Osteocyte (in vitro differentiated cells): ENCODE data around the gene TTLL5. TPM values are rescaled to one million over a fixed set of nuclear protein-coding genes. Genes with fewer than 3 reads are reported as not detected.
A peak's percentile ranks its signal among the peaks of the same experiment; 100 is the strongest.

Source experiments
- DNase-seq: peaks from one replicate; pipeline ENCODE4 v3.0.0; 2021; ENCODE audit warnings: mixed read lengths; ENCODE audit not compliant: unreplicated experiment; ENCODE audit errors: extremely low spot score
- H3K27ac Mint-ChIP-seq: one replicate; pipeline ENCODE4 v1.8.0; 2021; ENCODE audit warnings: mild to moderate bottlenecking, mixed read lengths; ENCODE audit not compliant: unreplicated experiment
- H3K27me3 Mint-ChIP-seq: one replicate; pipeline ENCODE4 v1.8.0; 2021; ENCODE audit warnings: mixed read lengths; ENCODE audit not compliant: unreplicated experiment
- H3K36me3 Mint-ChIP-seq: one replicate; pipeline ENCODE4 v1.8.0; 2021; ENCODE audit warnings: mixed read lengths; ENCODE audit not compliant: unreplicated experiment
- H3K4me1 Mint-ChIP-seq: one replicate; pipeline ENCODE4 v1.8.0; 2021; ENCODE audit warnings: mixed read lengths; ENCODE audit not compliant: unreplicated experiment
- H3K4me3 Mint-ChIP-seq: one replicate; pipeline ENCODE4 v1.8.0; 2021; ENCODE audit warnings: mild to moderate bottlenecking, moderate library complexity, mixed read lengths; ENCODE audit not compliant: unreplicated experiment
- H3K9me3 Mint-ChIP-seq: one replicate; pipeline ENCODE4 v1.8.0; 2021; ENCODE audit warnings: mixed read lengths; ENCODE audit not compliant: unreplicated experiment
- total RNA-seq: library from RNA; stranded (reverse); gene quantifications from 2 replicates; pipeline ENCODE4 v1.2.1, GENCODE V29; 2021
- TF ChIP-seq, protein P1 (sequence below): fragments of 200-600 bp; sonication (generic); IDR thresholded peaks from 2 replicates; pipeline ENCODE4 v1.5.0; 2021; ENCODE audit warnings: antibody characterized with exemption, mild to moderate bottlenecking, moderate library complexity

TTLL5 gene
- total RNA-seq, 1 donor from 2014 or later, result 37.3 TPM

DNA sequence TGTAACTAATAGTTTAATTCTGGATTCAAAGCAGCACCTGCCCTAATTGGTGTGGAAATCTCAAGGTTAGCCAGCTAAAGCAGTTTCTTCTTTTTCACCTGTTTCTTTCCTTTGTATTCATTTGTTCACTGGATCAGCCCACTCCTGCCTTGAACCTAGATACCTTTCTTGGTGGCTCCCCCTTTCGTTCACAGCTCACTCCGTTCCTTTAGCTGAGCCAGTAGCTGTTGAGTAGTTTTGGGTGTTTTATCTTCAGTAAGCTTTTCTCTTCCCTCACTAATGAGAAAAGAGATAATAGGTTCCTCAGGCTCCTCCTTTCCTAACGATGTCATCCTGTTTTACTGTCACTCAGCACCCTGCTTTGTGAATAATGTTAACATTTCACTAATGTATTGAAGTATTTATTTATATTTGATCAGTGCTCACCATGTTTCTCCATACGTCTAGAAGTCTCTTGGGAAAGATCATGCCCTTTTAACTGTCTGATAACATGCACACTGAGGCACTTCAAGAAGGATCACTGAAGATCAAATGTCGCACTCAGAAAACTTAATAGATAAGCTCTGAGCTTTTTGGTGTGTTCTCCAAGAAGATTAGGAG is 199.6 kb downstream of the TTLL5 start:
- peaks cover 44% of the 10 kb centered on the region for H3K4me1 Mint-ChIP-seq
- H3K27me3 Mint-ChIP-seq, result no peaks in the 10 kb centered on the region
- H3K9me3 Mint-ChIP-seq, result no peaks in the 10 kb centered on the region
- TF ChIP-seq, protein P1, sequence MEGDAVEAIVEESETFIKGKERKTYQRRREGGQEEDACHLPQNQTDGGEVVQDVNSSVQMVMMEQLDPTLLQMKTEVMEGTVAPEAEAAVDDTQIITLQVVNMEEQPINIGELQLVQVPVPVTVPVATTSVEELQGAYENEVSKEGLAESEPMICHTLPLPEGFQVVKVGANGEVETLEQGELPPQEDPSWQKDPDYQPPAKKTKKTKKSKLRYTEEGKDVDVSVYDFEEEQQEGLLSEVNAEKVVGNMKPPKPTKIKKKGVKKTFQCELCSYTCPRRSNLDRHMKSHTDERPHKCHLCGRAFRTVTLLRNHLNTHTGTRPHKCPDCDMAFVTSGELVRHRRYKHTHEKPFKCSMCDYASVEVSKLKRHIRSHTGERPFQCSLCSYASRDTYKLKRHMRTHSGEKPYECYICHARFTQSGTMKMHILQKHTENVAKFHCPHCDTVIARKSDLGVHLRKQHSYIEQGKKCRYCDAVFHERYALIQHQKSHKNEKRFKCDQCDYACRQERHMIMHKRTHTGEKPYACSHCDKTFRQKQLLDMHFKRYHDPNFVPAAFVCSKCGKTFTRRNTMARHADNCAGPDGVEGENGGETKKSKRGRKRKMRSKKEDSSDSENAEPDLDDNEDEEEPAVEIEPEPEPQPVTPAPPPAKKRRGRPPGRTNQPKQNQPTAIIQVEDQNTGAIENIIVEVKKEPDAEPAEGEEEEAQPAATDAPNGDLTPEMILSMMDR, result no peak
- H3K4me3 Mint-ChIP-seq, result no peak overlapping the region
- peaks cover 4% of the 10 kb centered on the region for H3K36me3 Mint-ChIP-seq
- H3K27ac Mint-ChIP-seq, result no peak overlapping the region
- no peak for DNase-seq

DNA sequence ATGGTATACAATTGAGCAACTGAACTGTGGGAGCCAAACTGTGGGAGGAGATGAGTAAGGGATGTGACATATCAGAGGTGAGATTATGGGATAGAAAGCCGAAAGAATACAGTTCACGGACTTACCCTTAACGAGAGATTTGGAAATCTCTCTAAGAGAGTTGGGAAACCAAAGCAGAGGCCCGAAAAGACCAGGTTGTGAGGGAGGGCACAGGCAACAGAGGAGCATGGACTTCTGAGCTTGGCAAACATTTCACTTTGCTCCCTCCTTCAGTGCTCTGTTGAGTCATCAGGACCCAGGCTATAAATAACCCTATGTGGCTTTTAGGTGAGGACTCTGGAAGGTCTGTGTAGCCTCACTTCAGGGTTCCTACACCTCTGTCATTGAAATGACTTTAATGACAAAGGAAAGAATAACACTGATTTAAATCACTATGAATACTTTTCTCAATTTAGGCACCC is 200.1 kb downstream of the TTLL5 start:
- H3K36me3 Mint-ChIP-seq, result peaks cover 2% of the 10 kb centered on the region
- H3K9me3 Mint-ChIP-seq, result no peaks in the 10 kb centered on the region
- H3K4me3 Mint-ChIP-seq, result no peak overlapping the region
- no peak overlapping the region for H3K27ac Mint-ChIP-seq
- H3K27me3 Mint-ChIP-seq, result no peaks in the 10 kb centered on the region
- TF ChIP-seq, protein P1, result no peak
- H3K4me1 Mint-ChIP-seq, result peaks cover 49% of the 10 kb centered on the region
- DNase-seq, result no peak

DNA sequence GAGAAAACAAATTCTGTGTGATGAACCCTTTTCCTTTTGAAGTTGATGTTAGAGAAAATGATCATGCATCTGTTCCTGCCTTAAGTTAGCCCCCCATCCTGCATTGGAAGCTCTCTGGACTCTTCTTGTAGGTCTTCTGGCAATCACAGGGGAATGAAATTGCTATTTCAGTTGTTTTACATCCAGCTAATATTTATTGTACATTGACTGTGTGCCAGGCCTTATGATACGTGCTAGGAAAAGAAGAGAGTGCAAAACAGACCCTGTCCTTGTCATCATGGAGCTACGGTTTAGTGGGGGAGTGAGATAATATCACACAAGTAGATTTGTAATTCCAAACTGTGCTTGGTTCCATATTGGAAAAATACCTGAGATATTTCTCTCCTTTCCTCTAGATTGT is 202.2 kb downstream of the TTLL5 start:
- no peak for DNase-seq
- TF ChIP-seq, protein P1, result no peak
- H3K27me3 Mint-ChIP-seq, result no peaks in the 10 kb centered on the region
- H3K27ac Mint-ChIP-seq, result no peak overlapping the region
- H3K9me3 Mint-ChIP-seq, result no peaks in the 10 kb centered on the region
- H3K36me3 Mint-ChIP-seq, result peaks cover 2% of the 10 kb centered on the region
- peaks cover 69% of the 10 kb centered on the region for H3K4me1 Mint-ChIP-seq
- H3K4me3 Mint-ChIP-seq, result no peak overlapping the region

DNA sequence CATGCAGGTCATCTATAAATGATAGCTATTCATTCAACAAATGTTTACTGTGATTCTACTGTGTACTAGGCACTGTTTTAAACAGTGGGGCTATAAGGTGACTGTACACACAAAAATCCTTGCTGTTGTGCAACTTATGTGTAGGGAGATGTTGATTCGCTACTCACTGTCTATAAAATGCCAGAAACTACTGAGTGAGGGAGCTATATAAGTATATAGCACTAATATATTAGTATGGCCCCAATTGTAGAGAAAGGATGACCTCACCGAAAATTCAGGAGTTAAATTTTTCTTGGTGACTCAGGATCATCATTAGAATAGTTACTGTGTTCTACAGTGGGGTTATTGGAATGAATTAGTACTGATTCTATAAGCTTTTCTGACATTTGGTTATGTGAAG is 203.3 kb downstream of the TTLL5 start:
- H3K4me1 Mint-ChIP-seq, result peaks cover 76% of the 10 kb centered on the region
- H3K4me3 Mint-ChIP-seq, result no peak overlapping the region
- H3K27ac Mint-ChIP-seq, result peak overlapping the region; percentile 13
- H3K36me3 Mint-ChIP-seq, result peaks cover 2% of the 10 kb centered on the region
- H3K27me3 Mint-ChIP-seq, result no peaks in the 10 kb centered on the region
- TF ChIP-seq, protein P1, result no peak
- H3K9me3 Mint-ChIP-seq, result no peaks in the 10 kb centered on the region
- no peak for DNase-seq

DNA sequence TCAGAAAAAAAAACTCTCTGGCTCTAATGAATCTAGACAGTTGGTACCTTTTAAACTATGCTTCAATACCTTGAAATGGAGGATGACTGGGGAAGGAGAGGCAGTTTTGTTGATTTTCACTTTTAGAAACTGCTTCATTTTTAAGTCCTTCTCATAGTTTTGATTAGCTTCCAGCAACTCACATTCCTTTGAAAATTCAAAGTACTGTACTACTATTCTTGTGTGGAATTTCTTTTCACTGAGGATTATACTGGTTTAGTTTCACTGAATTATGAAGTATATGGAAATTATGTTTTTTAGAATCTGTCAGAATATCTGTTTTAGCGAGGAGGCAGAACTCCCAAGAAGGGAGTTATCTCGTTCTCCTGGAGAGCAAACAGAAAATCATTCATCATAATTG is 204.5 kb downstream of the TTLL5 start:
- Mint-ChIP-seq H3K27ac (peak overlapping the region; percentile 79), H3K4me1 (peaks cover 73% of the 10 kb centered on the region), H3K4me3 (no peak overlapping the region), H3K27me3 (no peaks in the 10 kb centered on the region), H3K9me3 (no peaks in the 10 kb centered on the region), H3K36me3 (peaks cover 5% of the 10 kb centered on the region)
- DNase-seq, result no peak
- TF ChIP-seq, protein P1, result no peak
